Neuronal stem cell (in vitro differentiated cells): Measurements from ENCODE around the gene TAS1R3.

Experiments
- DNase-seq: peaks from one replicate; pipeline ENCODE4 v3.0.0-alpha.2; 2013; ENCODE audit warnings: low spot score
- H2AFZ ChIP-seq: one replicate; pipeline ENCODE4 v1.6.1; 2013; ENCODE audit warnings: mild to moderate bottlenecking, low read length, inconsistent platforms
- H2AK5ac ChIP-seq: 2 replicates; pipeline ENCODE4 v1.6.1; 2013; ENCODE audit warnings: low read depth, mild to moderate bottlenecking, inconsistent platforms, low read length, moderate library complexity, mixed read lengths
- H2BK120ac ChIP-seq: 2 replicates; pipeline ENCODE4 v1.6.1; 2013; ENCODE audit warnings: low read depth, mild to moderate bottlenecking, inconsistent platforms, low read length, moderate library complexity, mixed read lengths
- H2BK12ac ChIP-seq: one replicate; pipeline ENCODE4 v1.6.1; 2013; ENCODE audit warnings: low read length, inconsistent platforms
- H2BK15ac ChIP-seq: 2 replicates; pipeline ENCODE4 v1.6.1; 2013; ENCODE audit warnings: mild to moderate bottlenecking, low read length, inconsistent platforms, mixed read lengths
- H2BK5ac ChIP-seq: one replicate; pipeline ENCODE4 v1.6.1; 2013; ENCODE audit warnings: inconsistent platforms, mild to moderate bottlenecking, low read length, moderate library complexity
- H3K14ac ChIP-seq: one replicate; pipeline ENCODE4 v1.6.1; 2013; ENCODE audit warnings: low read length, inconsistent platforms
- H3K18ac ChIP-seq: 2 replicates; pipeline ENCODE4 v1.6.1; 2013; ENCODE audit warnings: low read length, inconsistent platforms
- H3K23ac ChIP-seq: 2 replicates; pipeline ENCODE4 v1.6.1; 2013; ENCODE audit warnings: low read depth, mild to moderate bottlenecking, mixed read lengths, low read length, inconsistent platforms; ENCODE audit not compliant: poor library complexity
- H3K27ac ChIP-seq: replicated peaks from 3 replicates; pipeline ENCODE4 v1.5.1; 2013; ENCODE audit warnings: low read length, inconsistent platforms
- H3K27me3 ChIP-seq, 3 experiments: 2 replicates each; pipeline ENCODE4 v1.6.1; 2013; ENCODE audit warnings: low read length in 3 of 3, mild to moderate bottlenecking in 2 of 3, inconsistent platforms in 1 of 3, low read depth in 1 of 3, mixed read lengths in 1 of 3, moderate library complexity in 1 of 3; ENCODE audit not compliant: control insufficient read depth in 3 of 3, insufficient read depth in 3 of 3
- H3K36me3 ChIP-seq, 2 donors: replicated peaks in 1 of 2; 2 replicates each; pipeline ENCODE4 v1.6.1; 2013; ENCODE audit warnings: low read length in 2 of 2; ENCODE audit not compliant: control insufficient read depth in 2 of 2, insufficient read depth in 2 of 2
- H3K4ac ChIP-seq: 2 replicates; pipeline ENCODE4 v1.6.1; 2013; ENCODE audit warnings: inconsistent platforms, mild to moderate bottlenecking, low read length, moderate library complexity
- H3K4me1 ChIP-seq, 2 donors: 1 replicate in 1 of 2; 2 replicates in 1 of 2; pipeline ENCODE4 v1.6.1; 2013; ENCODE audit warnings: low read length in 2 of 2, low read depth in 1 of 2; ENCODE audit not compliant: control insufficient read depth in 2 of 2, insufficient read depth in 1 of 2
- H3K4me2 ChIP-seq: one replicate; pipeline ENCODE4 v1.6.1; 2013; ENCODE audit warnings: mild to moderate bottlenecking, low read length, inconsistent platforms; ENCODE audit not compliant: insufficient read depth, poor library complexity, severe bottlenecking
- H3K4me3 ChIP-seq, 2 donors: 2 replicates each; pipeline ENCODE4 v1.5.1; 2013; ENCODE audit warnings: low read length in 2 of 2, mild to moderate bottlenecking in 2 of 2, inconsistent platforms in 1 of 2, moderate library complexity in 1 of 2
- H3K79me1 ChIP-seq: one replicate; pipeline ENCODE4 v1.6.1; 2013; ENCODE audit warnings: low read depth, mild to moderate bottlenecking, inconsistent platforms, low read length, moderate library complexity
- H3K9ac ChIP-seq: one replicate; pipeline ENCODE4 v1.6.1; 2013; ENCODE audit warnings: mild to moderate bottlenecking, low read depth, low read length, inconsistent platforms; ENCODE audit not compliant: poor library complexity
- H3K9me3 ChIP-seq, 2 donors: replicated peaks in 1 of 2; 2 replicates each; pipeline versions ENCODE3 to v1.6.1; 2013; ENCODE audit warnings: low read length in 2 of 2, mild to moderate bottlenecking in 2 of 2, inconsistent platforms in 1 of 2, low read depth in 1 of 2, mixed read lengths in 1 of 2, moderate library complexity in 1 of 2; ENCODE audit not compliant: control insufficient read depth in 2 of 2, insufficient read depth in 1 of 2
- H4K8ac ChIP-seq: one replicate; pipeline ENCODE4 v1.6.1; 2013; ENCODE audit warnings: low read depth, mild to moderate bottlenecking, inconsistent platforms, low read length, moderate library complexity
- H4K91ac ChIP-seq: one replicate; pipeline ENCODE4 v1.6.1; 2013; ENCODE audit warnings: low read length, low read depth, mild to moderate bottlenecking, inconsistent platforms; ENCODE audit not compliant: poor library complexity
- WGBS, 2 donors: extraction: QIAGEN DNeasy Blood & Tissue Kit; methylation state at CpG; one replicate each; pipeline ENCODE4 v1.1.7; 2013; ENCODE audit warnings: missing lambda C conversion rate in 2 of 2, mixed read lengths in 1 of 2; ENCODE audit not compliant: insufficient read length in 2 of 2, insufficient replicate concordance in 1 of 2; ENCODE audit errors: extremely low coverage in 2 of 2; 5-methylcytosine and 5-hydroxymethylcytosine counted together

The TAS1R3 gene

GRCh38 chr1:1306070-1306660, 24.9 kb upstream of the TAS1R3 start:
- Histone ChIP-seq H3K14ac (peak overlapping the region; percentile 58), H3K4ac (no peak overlapping the region), H3K9ac (peak overlapping the region; percentile 94), H3K18ac (peak overlapping the region; percentile 65), H3K36me3 (peaks cover 11 to 19% of the 10 kb centered on the region in 2 donors), H2BK15ac (peak overlapping the region; percentile 94), H4K8ac (no peak overlapping the region), H3K27ac (no peak overlapping the region), H3K4me2 (peak overlapping the region; percentile 91), H2BK120ac (no peak overlapping the region), H3K27me3 (peaks cover 0 to 2% (median 0%) of the 10 kb centered on the region in 3 experiments), H3K9me3 (no peaks in the 10 kb centered on the region), H4K91ac (no peak overlapping the region), H3K4me1 (peaks cover 36 to 38% of the 10 kb centered on the region in 2 donors), H2AFZ (no peak overlapping the region), H2BK12ac (no peak overlapping the region), H3K4me3 (peak overlapping the region in 1 of 2 donors; percentile 75), H3K79me1 (peaks cover 20% of the 10 kb centered on the region), H3K23ac (peak overlapping the region; percentile 66), H2AK5ac (peak overlapping the region; percentile 100), H2BK5ac (peak overlapping the region; percentile 11)
- WGBS, 2 donors: no CpG with 5 or more reads among the region's 11 CpGs
- DNase-seq: no peak

DNA sequence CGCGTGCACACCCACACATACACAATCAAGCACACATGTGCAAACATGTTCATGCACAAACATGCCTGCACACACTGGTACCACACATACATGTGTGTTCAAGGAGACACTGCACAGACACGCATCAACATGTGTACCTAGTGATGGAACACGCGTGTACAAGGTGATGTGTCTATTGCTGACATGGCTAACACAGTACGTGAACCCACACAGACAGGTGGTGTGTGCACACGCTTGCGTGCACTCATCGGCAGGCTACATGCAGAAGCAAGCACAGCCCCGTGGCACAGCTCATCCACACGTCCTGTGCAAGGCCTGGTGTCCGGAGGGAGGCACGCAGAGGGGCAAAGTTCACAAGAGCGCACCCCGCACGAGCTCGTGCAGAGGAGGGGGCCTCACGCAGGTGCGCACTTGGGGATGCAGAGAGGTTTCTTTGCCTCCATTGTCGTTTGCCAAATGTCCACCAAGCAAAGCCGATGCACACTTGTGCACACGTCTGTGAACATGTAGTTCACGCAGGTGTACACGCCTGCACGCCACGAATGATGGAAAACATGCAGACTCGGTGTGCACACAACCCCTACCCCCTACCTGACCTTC, 24.3 kb upstream of the TAS1R3 start:
- no CpG with 5 or more reads among the region's 27 CpGs for WGBS, 2 donors

DNA sequence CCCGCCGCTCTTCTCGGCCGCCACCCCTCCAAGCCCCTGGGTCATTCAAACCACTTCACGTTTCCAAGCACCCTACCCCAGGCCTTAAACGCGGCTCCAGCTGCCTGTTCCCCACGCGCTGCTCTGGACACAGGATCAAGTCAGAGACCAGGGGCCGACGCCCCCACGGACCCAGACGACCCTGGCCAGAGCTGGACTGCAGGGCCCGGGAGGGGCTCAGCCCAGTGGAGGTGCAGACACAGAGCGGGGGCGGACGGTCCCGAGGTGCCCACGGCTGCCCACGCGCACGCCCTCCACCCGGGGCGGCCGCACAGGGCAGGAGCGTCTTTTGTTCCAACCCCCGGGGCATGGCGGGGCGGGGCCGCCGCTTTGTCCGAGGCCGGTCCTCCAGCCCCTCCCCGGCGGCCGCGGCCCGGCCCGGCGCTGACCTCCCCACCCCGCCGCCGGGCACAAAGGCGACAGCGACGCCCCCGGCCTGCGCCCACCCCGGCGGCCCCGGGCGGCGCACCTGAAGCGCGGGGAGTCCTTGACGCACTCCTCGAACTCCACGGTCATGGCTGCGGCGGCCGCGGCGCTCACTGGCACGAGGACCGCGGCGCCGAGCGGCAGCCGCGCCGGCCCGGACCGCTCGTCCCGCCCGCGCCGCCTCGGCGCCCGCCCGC, 23.7 kb upstream of the TAS1R3 start:
- WGBS, 2 donors: no CpG with 5 or more reads among the region's 83 CpGs
- peak overlapping the region; percentile 75 for H2AFZ ChIP-seq

More for the DNA sequence above, 24.3 kb upstream of the TAS1R3 start:
- peak overlapping the region; percentile 100 for H2AK5ac ChIP-seq
- H3K4me2 ChIP-seq: peak overlapping the region; percentile 91
- H3K18ac ChIP-seq: peak overlapping the region; percentile 91
- peak overlapping the region; percentile 2 for H2BK12ac ChIP-seq
- no peak overlapping the region for H2BK5ac ChIP-seq
- H2BK15ac ChIP-seq: no peak overlapping the region
- H4K8ac ChIP-seq: peak overlapping the region; percentile 17
- H3K23ac ChIP-seq: peak overlapping the region; percentile 66
- H3K14ac ChIP-seq: peak overlapping the region; percentile 82
- H4K91ac ChIP-seq: no peak overlapping the region
- H3K27me3 ChIP-seq: peaks cover 0 to 2% (median 0%) of the 10 kb centered on the region in 3 experiments
- peak overlapping the region; percentile 75 for H2AFZ ChIP-seq
- H3K36me3 ChIP-seq: peaks cover 17 to 25% of the 10 kb centered on the region in 2 donors
- peak overlapping the region; percentile 94 for H3K9ac ChIP-seq
- peak overlapping the region; percentile 75 to 93 for H3K4me3 ChIP-seq
- no peak overlapping the region for H3K27ac ChIP-seq
- no peak overlapping the region for H3K4ac ChIP-seq
- no peak for DNase-seq
- H2BK120ac ChIP-seq: no peak overlapping the region
- peaks cover 19% of the 10 kb centered on the region for H3K79me1 ChIP-seq
- H3K4me1 ChIP-seq: peaks cover 36 to 38% of the 10 kb centered on the region in 2 donors
- no peaks in the 10 kb centered on the region for H3K9me3 ChIP-seq

More for the DNA sequence above, 23.7 kb upstream of the TAS1R3 start:
- H4K8ac ChIP-seq: no peak overlapping the region
- H3K79me1 ChIP-seq: peaks cover 18% of the 10 kb centered on the region
- H2BK12ac ChIP-seq: no peak overlapping the region
- no peaks in the 10 kb centered on the region for H3K9me3 ChIP-seq
- H3K4me3 ChIP-seq: peak overlapping the region; percentile 75 to 93
- H4K91ac ChIP-seq: no peak overlapping the region
- H3K4me1 ChIP-seq: peaks cover 36 to 38% of the 10 kb centered on the region in 2 donors
- H3K27ac ChIP-seq: peak overlapping the region; percentile 46
- no peak for DNase-seq
- H2AK5ac ChIP-seq: peak overlapping the region; percentile 90
- peak overlapping the region; percentile 82 for H3K14ac ChIP-seq
- peak overlapping the region; percentile 91 for H3K18ac ChIP-seq
- H3K9ac ChIP-seq: peak overlapping the region; percentile 94
- H3K4ac ChIP-seq: peak overlapping the region; percentile 76
- H2BK5ac ChIP-seq: peak overlapping the region; percentile 82
- no peak overlapping the region for H2BK120ac ChIP-seq
- peak overlapping the region; percentile 37 for H2BK15ac ChIP-seq
- H3K23ac ChIP-seq: peak overlapping the region; percentile 66
- H3K27me3 ChIP-seq: peaks cover 0 to 2% (median 0%) of the 10 kb centered on the region in 3 experiments
- peak overlapping the region; percentile 91 for H3K4me2 ChIP-seq
- peaks cover 21 to 32% of the 10 kb centered on the region in 2 donors for H3K36me3 ChIP-seq
